Panc1 (cell line): Measurements from ENCODE around the gene MYORG. TPM values are rescaled to one million over a fixed set of nuclear protein-coding genes. Genes with fewer than 3 reads are reported as not detected.

Source experiments
- ATAC-seq: fragments of 200-7000 bp; cut with Tn5 transposase; 2 replicates; pipeline ENCODE4 v1.9.1; 2020; ENCODE audit warnings: mild to moderate bottlenecking, moderate library complexity
- BruUV-seq: library from RNA; stranded (reverse); fragments of 400-500 nt; replicated peaks from 2 replicates; lab custom pipeline; 2021; lab: Mats Ljungman, UMichigan
- CTCF ChIA-PET: fragments of 300-600 bp; sonication (Branson Sonifier 250); formaldehyde crosslinking; loops from one replicate; lab custom pipeline; 2022; ENCODE audit warnings: antibody characterized with exemption; lab: Charles Lee
- POLR2A ChIA-PET: fragments of 300-600 bp; sonication (Branson Sonifier 250); formaldehyde crosslinking; loops from one replicate; lab custom pipeline; 2022; ENCODE audit warnings: antibody characterized with exemption; lab: Charles Lee
- DNase-seq: peaks from one replicate; pipeline ENCODE4 v3.0.0-alpha.2; 2010; ENCODE audit warnings: low read depth, low spot score
- H3K27ac ChIP-seq: 2 replicates; pipeline ENCODE4 v1.5.1; 2011; ENCODE audit warnings: mild to moderate bottlenecking, low read length, inconsistent platforms
- H3K27me3 ChIP-seq: fragments of 200-500 bp; sonication (Bioruptor generic); 2 replicates; pipeline ENCODE4 v1.6.0; 2014; ENCODE audit warnings: low read length, inconsistent platforms; ENCODE audit not compliant: control insufficient read depth, insufficient read depth
- H3K36me3 ChIP-seq: fragments of 200-500 bp; sonication (Bioruptor generic); 2 replicates; pipeline ENCODE4 v1.5.1; 2014; ENCODE audit warnings: inconsistent platforms, mild to moderate bottlenecking, low read length, moderate library complexity; ENCODE audit not compliant: control insufficient read depth, insufficient read depth
- H3K4me1 ChIP-seq: 2 replicates; pipeline ENCODE4 v1.5.1; 2011; ENCODE audit warnings: inconsistent platforms, mild to moderate bottlenecking, low read length, moderate library complexity; ENCODE audit not compliant: control insufficient read depth, insufficient read depth
- H3K4me3 ChIP-seq, 2 experiments: 2 replicates each; pipeline ENCODE4 v1.5.1; 2011 to 2012; ENCODE audit warnings: low read depth in 2 of 2, low read length in 2 of 2, mild to moderate bottlenecking in 2 of 2, inconsistent platforms in 1 of 2, moderate library complexity in 1 of 2
- H3K9me3 ChIP-seq: fragments of 200-500 bp; sonication (Bioruptor generic); 2 replicates; pipeline ENCODE4 v1.5.1; 2014; ENCODE audit warnings: low read depth, mild to moderate bottlenecking, inconsistent platforms, low read length, moderate library complexity; ENCODE audit not compliant: control insufficient read depth, insufficient read depth
- POLR2AphosphoS5 ChIP-seq: IDR thresholded peaks from 2 replicates; pipeline ENCODE4 v1.6.1; 2012; ENCODE audit warnings: mild to moderate bottlenecking, low read depth, low read length, moderate library complexity
- REST ChIP-seq, 2 experiments: IDR thresholded peaks; 2 replicates each; pipeline ENCODE4 v1.6.1; 2011 to 2012; ENCODE audit warnings: low read depth in 2 of 2, control low read depth in 1 of 2, low read length in 1 of 2, mild to moderate bottlenecking in 1 of 2, moderate library complexity in 1 of 2; ENCODE audit not compliant: insufficient read depth in 1 of 2
- SIN3A ChIP-seq: IDR thresholded peaks from 2 replicates; pipeline ENCODE4 v1.6.1; 2012; ENCODE audit warnings: low read depth, mild to moderate bottlenecking, low read length, moderate library complexity, borderline replicate concordance; ENCODE audit not compliant: insufficient read depth
- TCF7L2 ChIP-seq: IDR thresholded peaks from 2 replicates; pipeline ENCODE4 v1.6.1; 2011; ENCODE audit warnings: mild to moderate bottlenecking, low read depth, low read length, inconsistent platforms
- in situ Hi-C: cut with HindIII; loops from 2 replicates; pipeline ENCODE4 v1.10.0; 2016; ENCODE audit warnings: low sequenced_read_pairs, low pct_unique_long_range_greater_than_20kb
- intact Hi-C: fragments of 100-400 bp; cut with micrococcal nuclease; formaldehyde crosslinking; loops from one replicate; pipeline ENCODE4 v1.10.0; 2022; ENCODE audit not compliant: unreplicated experiment
- total RNA-seq: library from RNA; stranded (reverse); gene quantifications from one replicate; pipeline ENCODE4 v1.2.1, GENCODE V29; 2021; ENCODE audit not compliant: unreplicated experiment
- TF ChIP-seq, protein P1 (sequence below): fragments of 450-650 bp; IDR thresholded peaks from 2 replicates; pipeline ENCODE4 v1.5.1; 2017; ENCODE audit warnings: mild to moderate bottlenecking

Gene MYORG
- total RNA-seq, 1 experiment from 2014 or later, result 9.7 TPM

GRCh38 chr9:34335376-34335775 lies 41.3 kb downstream of the MYORG start:
- in situ Hi-C loops, result no loop called here
- H3K27me3 ChIP-seq, result no peaks in the 10 kb centered on the region
- ATAC-seq, result no peak
- H3K4me1 ChIP-seq, result peaks cover 12% of the 10 kb centered on the region
- CTCF ChIA-PET, result interaction anchor here (1.3 to 1.9 kb wide), 2 partner anchors 38 to 45 kb away, joined by 4 read pairs; no protein-coding TSS in a partner anchor
- no peak overlapping the region for H3K27ac ChIP-seq
- POLR2A ChIA-PET, result no interaction called here
- TF ChIP-seq, protein P1, sequence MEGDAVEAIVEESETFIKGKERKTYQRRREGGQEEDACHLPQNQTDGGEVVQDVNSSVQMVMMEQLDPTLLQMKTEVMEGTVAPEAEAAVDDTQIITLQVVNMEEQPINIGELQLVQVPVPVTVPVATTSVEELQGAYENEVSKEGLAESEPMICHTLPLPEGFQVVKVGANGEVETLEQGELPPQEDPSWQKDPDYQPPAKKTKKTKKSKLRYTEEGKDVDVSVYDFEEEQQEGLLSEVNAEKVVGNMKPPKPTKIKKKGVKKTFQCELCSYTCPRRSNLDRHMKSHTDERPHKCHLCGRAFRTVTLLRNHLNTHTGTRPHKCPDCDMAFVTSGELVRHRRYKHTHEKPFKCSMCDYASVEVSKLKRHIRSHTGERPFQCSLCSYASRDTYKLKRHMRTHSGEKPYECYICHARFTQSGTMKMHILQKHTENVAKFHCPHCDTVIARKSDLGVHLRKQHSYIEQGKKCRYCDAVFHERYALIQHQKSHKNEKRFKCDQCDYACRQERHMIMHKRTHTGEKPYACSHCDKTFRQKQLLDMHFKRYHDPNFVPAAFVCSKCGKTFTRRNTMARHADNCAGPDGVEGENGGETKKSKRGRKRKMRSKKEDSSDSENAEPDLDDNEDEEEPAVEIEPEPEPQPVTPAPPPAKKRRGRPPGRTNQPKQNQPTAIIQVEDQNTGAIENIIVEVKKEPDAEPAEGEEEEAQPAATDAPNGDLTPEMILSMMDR, result no peak
- no peak for DNase-seq
- no peaks in the 10 kb centered on the region for H3K9me3 ChIP-seq
- H3K36me3 ChIP-seq, result no peaks in the 10 kb centered on the region; the same call in 1 of the 2 replicates
- H3K4me3 ChIP-seq, result no peak overlapping the region
- intact Hi-C loops, result no loop called here
- no TSS peak for BruUV-seq

DNA sequence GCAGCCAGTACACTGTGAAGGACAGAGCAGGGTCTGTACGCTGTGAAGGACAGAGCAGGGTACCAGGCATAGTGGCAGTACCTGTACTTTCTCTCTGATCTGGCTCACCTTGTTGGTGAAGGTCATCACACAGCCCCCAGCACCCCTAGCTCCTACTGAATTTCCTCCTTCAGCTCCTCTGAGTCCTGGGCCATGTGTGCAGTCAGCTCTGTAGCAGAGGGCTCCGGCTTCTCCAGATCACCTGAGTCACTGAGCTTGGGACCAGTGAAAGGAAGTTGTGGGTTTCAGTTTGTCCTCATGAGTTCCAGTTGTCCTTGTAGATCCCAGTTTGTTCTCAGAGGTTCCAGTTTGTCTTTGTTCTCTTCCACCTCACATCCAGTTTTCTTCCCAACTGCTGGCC lies 41.8 kb downstream of the MYORG start:
- ATAC-seq, result no peak
- in situ Hi-C loops (no loop called here), intact Hi-C loops (no loop called here)
- Histone ChIP-seq H3K4me1 (peaks cover 14% of the 10 kb centered on the region), H3K27ac (no peak overlapping the region), H3K36me3 (no peaks in the 10 kb centered on the region; the same call in 1 of the 2 replicates), H3K9me3 (no peaks in the 10 kb centered on the region), H3K27me3 (no peaks in the 10 kb centered on the region), H3K4me3 (no peak overlapping the region)
- BruUV-seq, result no TSS peak
- POLR2A ChIA-PET, result no interaction called here
- no peak for DNase-seq
- TF ChIP-seq, protein P1, result no peak
- TF ChIP-seq POLR2AphosphoS5 (no peak), TCF7L2 (no peak), SIN3A (no peak), REST (IDR thresholded peaks at IDR 0.05; ENCODE audit: insufficient read depth in 1 of 2, low read depth in 2 of 2, low read length in 1 of 2) (no peak)
- CTCF ChIA-PET, result interaction anchor here (1.3 kb wide), 1 partner anchor 45 kb away, joined by 4 read pairs; no protein-coding TSS in a partner anchor
